ENCODE data around the gene SORBS2. TPM values are rescaled to one million over a fixed set of nuclear protein-coding genes. Genes with fewer than 3 reads are reported as not detected.

The SORBS2 gene
- total RNA-seq, 1 experiment from 2014 or later: 8.4 TPM

GRCh38 chr4:185677637-185678314 is 134.2 kb downstream of the SORBS2 start:
- in situ Hi-C loops (cut with HindIII; ENCODE audit: low pct_unique_long_range_greater_than_20kb, low sequenced_read_pairs): no loop called here
- H3K4me3 ChIP-seq (ENCODE audit: low read depth in 2 of 2, low read length in 2 of 2): no peak overlapping the region
- H3K9me3 ChIP-seq (ENCODE audit: control insufficient read depth, insufficient read depth, low read depth, low read length): no peaks in the 10 kb centered on the region
- H3K36me3 ChIP-seq (ENCODE audit: control insufficient read depth, insufficient read depth, low read length): no peaks in the 10 kb centered on the region
- no peak for TF ChIP-seq CTCF (IDR thresholded peaks at IDR 0.05)
- no peak for TF ChIP-seq POLR2AphosphoS5 (IDR thresholded peaks at IDR 0.05; ENCODE audit: low read depth, low read length)
- no peak for TF ChIP-seq SIN3A (IDR thresholded peaks at IDR 0.05; ENCODE audit: borderline replicate concordance, insufficient read depth, low read depth, low read length)
- TF ChIP-seq REST (IDR thresholded peaks at IDR 0.05; ENCODE audit: insufficient read depth in 1 of 2, low read depth in 2 of 2, low read length in 1 of 2): no peak
- TF ChIP-seq TCF7L2 (IDR thresholded peaks at IDR 0.05; ENCODE audit: low read depth, low read length): no peak
- ChIA-PET CTCF (no interaction called here), POLR2A (no interaction called here)
- H3K27me3 ChIP-seq (ENCODE audit: control insufficient read depth, insufficient read depth, low read length): no peaks in the 10 kb centered on the region
- H3K27ac ChIP-seq (ENCODE audit: low read length): no peak overlapping the region
- no peaks in the 10 kb centered on the region for H3K4me1 ChIP-seq (ENCODE audit: control insufficient read depth, insufficient read depth, low read length)
- intact Hi-C loops (cut with micrococcal nuclease; ENCODE audit: unreplicated experiment): no loop called here
- no peak for ATAC-seq
- DNase-seq (ENCODE audit: low read depth, low spot score): no peak
- BruUV-seq (replicated peaks): no TSS peak

GRCh38 chr4:185672618-185673017 is 139.4 kb downstream of the SORBS2 start:
- H3K4me1 ChIP-seq (ENCODE audit: control insufficient read depth, insufficient read depth, low read length): no peaks in the 10 kb centered on the region
- intact Hi-C loops (cut with micrococcal nuclease; ENCODE audit: unreplicated experiment): no loop called here
- no peak overlapping the region for H3K27ac ChIP-seq (ENCODE audit: low read length)
- H3K27me3 ChIP-seq (ENCODE audit: control insufficient read depth, insufficient read depth, low read length): no peaks in the 10 kb centered on the region
- H3K9me3 ChIP-seq (ENCODE audit: control insufficient read depth, insufficient read depth, low read depth, low read length): no peaks in the 10 kb centered on the region
- TF ChIP-seq CTCF (IDR thresholded peaks at IDR 0.05) (no peak), SIN3A (IDR thresholded peaks at IDR 0.05; ENCODE audit: borderline replicate concordance, insufficient read depth, low read depth, low read length) (no peak), REST (IDR thresholded peaks at IDR 0.05; ENCODE audit: insufficient read depth in 1 of 2, low read depth in 2 of 2, low read length in 1 of 2) (no peak), POLR2AphosphoS5 (IDR thresholded peaks at IDR 0.05; ENCODE audit: low read depth, low read length) (no peak), TCF7L2 (IDR thresholded peaks at IDR 0.05; ENCODE audit: low read depth, low read length) (no peak)
- ChIA-PET POLR2A (no interaction called here), CTCF (no interaction called here)
- BruUV-seq (replicated peaks): no TSS peak
- in situ Hi-C loops (cut with HindIII; ENCODE audit: low pct_unique_long_range_greater_than_20kb, low sequenced_read_pairs): no loop called here
- DNase-seq (ENCODE audit: low read depth, low spot score): no peak
- ATAC-seq: no peak
- no peaks in the 10 kb centered on the region for H3K36me3 ChIP-seq (ENCODE audit: control insufficient read depth, insufficient read depth, low read length)
- no peak overlapping the region for H3K4me3 ChIP-seq (ENCODE audit: low read depth in 2 of 2, low read length in 2 of 2)
